CD4-positive, alpha-beta T cell (primary cell): ENCODE data around the gene CALN1. TPM values are rescaled to one million over a fixed set of nuclear protein-coding genes. Genes with fewer than 3 reads are reported as not detected.

Experiments used
- ATAC-seq: fragments of 200-7000 bp; cut with Tn5 transposase; one replicate; pipeline ENCODE4 v1.10.0; 2022; ENCODE audit warnings: mild to moderate bottlenecking; ENCODE audit not compliant: poor library complexity
- CTCF ChIA-PET: fragments of 350-600 bp; sonication (Branson Sonifier 250); formaldehyde crosslinking; loops from one replicate; lab custom pipeline; 2021; ENCODE audit warnings: antibody characterized with exemption, inconsistent platforms; lab: Charles Lee
- POLR2A ChIA-PET: fragments of 350-600 bp; sonication (Branson Sonifier 250); formaldehyde crosslinking; loops from one replicate; lab custom pipeline; 2021; ENCODE audit warnings: antibody characterized with exemption, inconsistent platforms; lab: Charles Lee
- DNase-seq, 14 experiments: peaks; one replicate each; pipeline ENCODE4 v3.0.0-alpha.2; 2013 to 2020; ENCODE audit warnings: mixed read lengths in 2 of 14
- H3K27ac ChIP-seq, 2 donors: one replicate each; pipeline versions ENCODE4 v1.5.1 to v1.7.0; 2013; ENCODE audit warnings: low read length in 2 of 2, low read depth in 1 of 2, mild to moderate bottlenecking in 1 of 2
- H3K27me3 ChIP-seq, 2 experiments: 1 replicate in 1 of 2; 2 replicates in 1 of 2; pipeline versions ENCODE4 v1.6.1 to v1.7.0; 2013; ENCODE audit warnings: low read length in 2 of 2, control low read depth in 1 of 2, mild to moderate bottlenecking in 1 of 2, moderate library complexity in 1 of 2; ENCODE audit not compliant: insufficient read depth in 2 of 2, control insufficient read depth in 1 of 2
- H3K36me3 ChIP-seq: one replicate; pipeline ENCODE4 v1.6.1; 2013; ENCODE audit warnings: low read length, control low read depth; ENCODE audit not compliant: insufficient read depth
- H3K4me1 ChIP-seq: one replicate; pipeline ENCODE4 v1.6.1; 2013; ENCODE audit warnings: low read length, control low read depth; ENCODE audit not compliant: insufficient read depth
- H3K4me3 ChIP-seq: one replicate; pipeline ENCODE4 v1.5.1; 2013; ENCODE audit warnings: mild to moderate bottlenecking, low read length, moderate library complexity
- H3K9me3 ChIP-seq, 2 experiments: 1 replicate in 1 of 2; 2 replicates in 1 of 2; pipeline versions ENCODE4 v1.6.1 to v1.7.0; 2013; ENCODE audit warnings: low read length in 2 of 2, mild to moderate bottlenecking in 2 of 2, control low read depth in 1 of 2, moderate library complexity in 1 of 2; ENCODE audit not compliant: control insufficient read depth in 1 of 2, insufficient read depth in 1 of 2
- H3K27ac Mint-ChIP-seq: one replicate; pipeline ENCODE4 v1.8.0; 2020; ENCODE audit warnings: mixed read lengths
- H3K27me3 Mint-ChIP-seq: one replicate; pipeline ENCODE4 v1.8.0; 2021; ENCODE audit warnings: mixed read lengths
- H3K36me3 Mint-ChIP-seq: one replicate; pipeline ENCODE4 v1.8.0; 2021; ENCODE audit warnings: low read depth, mixed read lengths
- H3K4me1 Mint-ChIP-seq: one replicate; pipeline ENCODE4 v1.8.0; 2021; ENCODE audit warnings: low read depth, mixed read lengths
- H3K4me3 Mint-ChIP-seq: one replicate; pipeline ENCODE4 v1.8.0; 2020; ENCODE audit warnings: mild to moderate bottlenecking, mixed read lengths
- H3K9me3 Mint-ChIP-seq: one replicate; pipeline ENCODE4 v1.8.0; 2020; ENCODE audit warnings: mixed read lengths
- intact Hi-C, 2 experiments: fragments of 100-400 bp; cut with DNase I in 1 of 2; cut with micrococcal nuclease in 1 of 2; formaldehyde crosslinking; loops; one replicate each; pipeline versions ENCODE4 v1.15.1 to v1.9.0; 2023 to 2025; cut with DNase I, micrococcal nuclease
- total RNA-seq, 174 experiments: library from RNA in 2 of 174; stranded (reverse) in 2 of 174; gene quantifications; one replicate each; pipeline ENCODE4 v1.2.3 and lab custom pipeline; 2021 to 2026
- TF ChIP-seq, protein P1 (sequence below): fragments of 200-600 bp; IDR thresholded peaks from one replicate; pipeline ENCODE4 v1.8.0; 2022; ENCODE audit warnings: antibody characterized with exemption, mild to moderate bottlenecking

Gene CALN1
- total RNA-seq, 2 experiments from 2014 or later = 0.06 TPM; not detected in 1

DNA sequence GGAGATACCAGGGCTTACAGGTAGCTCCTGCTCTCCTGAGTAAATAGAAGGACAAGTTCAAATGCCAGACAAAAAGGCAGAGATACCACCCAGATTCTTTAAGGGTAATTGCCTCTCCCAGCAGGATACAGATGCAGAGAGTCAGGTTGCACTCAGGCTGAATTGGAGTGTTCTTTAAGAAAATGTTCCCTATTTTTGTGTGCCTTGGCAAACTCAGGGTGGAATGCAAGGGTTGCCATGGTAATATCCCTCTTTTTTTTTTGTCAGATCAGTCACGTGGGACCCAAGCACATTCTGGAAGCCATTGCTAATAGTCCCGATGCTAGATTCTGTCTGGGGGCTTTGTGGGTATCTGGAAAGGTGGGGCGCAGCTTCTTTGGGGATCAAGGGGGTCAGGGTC lies 628.0 kb downstream of the CALN1 start:
- peaks cover 12 to 29% of the 10 kb centered on the region in 2 experiments for H3K9me3 ChIP-seq
- no peaks in the 10 kb centered on the region for H3K4me1 ChIP-seq
- DNase-seq (no peak), ATAC-seq (no peak)
- TF ChIP-seq, protein P1, sequence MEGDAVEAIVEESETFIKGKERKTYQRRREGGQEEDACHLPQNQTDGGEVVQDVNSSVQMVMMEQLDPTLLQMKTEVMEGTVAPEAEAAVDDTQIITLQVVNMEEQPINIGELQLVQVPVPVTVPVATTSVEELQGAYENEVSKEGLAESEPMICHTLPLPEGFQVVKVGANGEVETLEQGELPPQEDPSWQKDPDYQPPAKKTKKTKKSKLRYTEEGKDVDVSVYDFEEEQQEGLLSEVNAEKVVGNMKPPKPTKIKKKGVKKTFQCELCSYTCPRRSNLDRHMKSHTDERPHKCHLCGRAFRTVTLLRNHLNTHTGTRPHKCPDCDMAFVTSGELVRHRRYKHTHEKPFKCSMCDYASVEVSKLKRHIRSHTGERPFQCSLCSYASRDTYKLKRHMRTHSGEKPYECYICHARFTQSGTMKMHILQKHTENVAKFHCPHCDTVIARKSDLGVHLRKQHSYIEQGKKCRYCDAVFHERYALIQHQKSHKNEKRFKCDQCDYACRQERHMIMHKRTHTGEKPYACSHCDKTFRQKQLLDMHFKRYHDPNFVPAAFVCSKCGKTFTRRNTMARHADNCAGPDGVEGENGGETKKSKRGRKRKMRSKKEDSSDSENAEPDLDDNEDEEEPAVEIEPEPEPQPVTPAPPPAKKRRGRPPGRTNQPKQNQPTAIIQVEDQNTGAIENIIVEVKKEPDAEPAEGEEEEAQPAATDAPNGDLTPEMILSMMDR = no peak
- Mint-ChIP-seq H3K4me1 (no peaks in the 10 kb centered on the region), H3K36me3 (no peaks in the 10 kb centered on the region), H3K4me3 (no peak overlapping the region), H3K27me3 (no peaks in the 10 kb centered on the region), H3K9me3 (peaks cover 13% of the 10 kb centered on the region), H3K27ac (no peak overlapping the region)
- no peaks in the 10 kb centered on the region for H3K36me3 ChIP-seq
- no peaks in the 10 kb centered on the region for H3K27me3 ChIP-seq
- no peak overlapping the region for H3K4me3 ChIP-seq
- POLR2A ChIA-PET = no interaction called here
- intact Hi-C loops = no loop called here
- CTCF ChIA-PET = no interaction called here
- H3K27ac ChIP-seq = no peak overlapping the region

DNA sequence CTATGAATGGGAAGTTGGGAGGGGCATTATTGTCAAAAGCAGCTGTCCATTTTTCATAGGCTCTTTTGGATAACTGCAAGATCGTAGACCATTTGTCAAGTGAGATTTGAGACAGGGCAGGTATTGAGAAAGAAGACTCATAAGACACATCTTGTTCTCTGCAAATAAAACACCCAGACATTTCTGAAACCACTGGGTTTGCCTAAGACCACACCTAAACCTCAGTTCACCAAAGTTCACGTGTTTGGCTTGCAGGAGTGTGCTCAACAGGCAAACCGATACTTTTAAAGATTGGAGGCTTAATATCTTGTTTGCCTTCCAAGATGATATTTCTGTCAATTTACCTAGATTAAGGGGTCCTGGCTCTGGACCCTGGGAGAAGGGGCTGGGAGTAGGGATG lies 628.4 kb downstream of the CALN1 start:
- intact Hi-C loops = no loop called here
- TF ChIP-seq, protein P1 = no peak
- Mint-ChIP-seq H3K27me3 (no peaks in the 10 kb centered on the region), H3K36me3 (no peaks in the 10 kb centered on the region), H3K27ac (no peak overlapping the region), H3K4me3 (no peak overlapping the region), H3K4me1 (no peaks in the 10 kb centered on the region), H3K9me3 (peaks cover 13% of the 10 kb centered on the region)
- Histone ChIP-seq H3K4me1 (no peaks in the 10 kb centered on the region), H3K4me3 (no peak overlapping the region), H3K9me3 (peaks cover 12 to 29% of the 10 kb centered on the region in 2 experiments), H3K27me3 (no peaks in the 10 kb centered on the region), H3K36me3 (no peaks in the 10 kb centered on the region), H3K27ac (no peak overlapping the region)
- POLR2A ChIA-PET = no interaction called here
- ATAC-seq (no peak), DNase-seq (no peak)
- CTCF ChIA-PET = no interaction called here

GRCh38 chr7:71782051-71782450 lies 630.1 kb downstream of the CALN1 start:
- no peak for DNase-seq
- peaks cover 6% of the 10 kb centered on the region for H3K9me3 Mint-ChIP-seq
- no peaks in the 10 kb centered on the region for H3K27me3 Mint-ChIP-seq
- POLR2A ChIA-PET = no interaction called here
- Histone ChIP-seq H3K27me3 (no peaks in the 10 kb centered on the region), H3K4me1 (no peaks in the 10 kb centered on the region), H3K4me3 (no peak overlapping the region), H3K9me3 (peaks cover 5 to 21% of the 10 kb centered on the region in 2 experiments), H3K36me3 (no peaks in the 10 kb centered on the region), H3K27ac (no peak overlapping the region)
- no peak overlapping the region for H3K4me3 Mint-ChIP-seq
- H3K36me3 Mint-ChIP-seq = no peaks in the 10 kb centered on the region
- intact Hi-C loops = no loop called here
- TF ChIP-seq, protein P1 = no peak
- no peaks in the 10 kb centered on the region for H3K4me1 Mint-ChIP-seq
- ATAC-seq = no peak
- H3K27ac Mint-ChIP-seq = no peak overlapping the region
- CTCF ChIA-PET = no interaction called here
